ENCODE measurements around the gene PTGER1. TPM values are rescaled to one million over a fixed set of nuclear protein-coding genes. Genes with fewer than 3 reads are reported as not detected.

The PTGER1 gene
- total RNA-seq, 3 donors from 2014 or later = 0.41 to 1.2 (median 0.63) TPM

GRCh38 chr19:14437578-14438140, 37.5 kb downstream of the PTGER1 start:
- H3K4me3 ChIP-seq = no peak overlapping the region
- peaks cover 25% of the 10 kb centered on the region for H3K4me1 ChIP-seq (ENCODE audit: low read depth)
- H3K36me3 ChIP-seq (ENCODE audit: low read depth) = no peaks in the 10 kb centered on the region
- intact Hi-C loops (cut with DNase I, micrococcal nuclease) = no loop called here
- no peak for DNase-seq
- H3K9me3 ChIP-seq = no peaks in the 10 kb centered on the region
- TF ChIP-seq CTCF (IDR thresholded peaks at IDR 0.05) = no peak
- no peak for ATAC-seq

GRCh38 chr19:14435320-14436050, 39.7 kb downstream of the PTGER1 start:
- no peaks in the 10 kb centered on the region for H3K36me3 ChIP-seq (ENCODE audit: low read depth)
- intact Hi-C loops (cut with DNase I, micrococcal nuclease) = no loop called here
- H3K4me1 ChIP-seq (ENCODE audit: low read depth) = peaks cover 24% of the 10 kb centered on the region
- ATAC-seq = no peak
- H3K9me3 ChIP-seq = no peaks in the 10 kb centered on the region
- no peak for DNase-seq
- no peak overlapping the region for H3K4me3 ChIP-seq
- no peak for TF ChIP-seq CTCF (IDR thresholded peaks at IDR 0.05)

- Histone ChIP-seq H3K9me3 (no peaks in the 10 kb centered on the region), H3K36me3 (ENCODE audit: low read depth) (no peaks in the 10 kb centered on the region), H3K4me1 (ENCODE audit: low read depth) (peaks cover 18% of the 10 kb centered on the region), H3K4me3 (no peak overlapping the region)
- peak; percentile 33 to 79 (median 55) for DNase-seq
- intact Hi-C loops (cut with DNase I, micrococcal nuclease) = no loop called here
- TF ChIP-seq CTCF (IDR thresholded peaks at IDR 0.05) = no peak
- ATAC-seq = peak; percentile 66
Measured at GRCh38 chr19:14434543-14435319, 40.4 kb downstream of the PTGER1 start.

GRCh38 chr19:14433554-14434501, 41.3 kb downstream of the PTGER1 start:
- no peaks in the 10 kb centered on the region for H3K9me3 ChIP-seq
- intact Hi-C loops (cut with DNase I, micrococcal nuclease) = no loop called here
- DNase-seq (peak; percentile 80 to 82 (median 81)), ATAC-seq (peak; percentile 81)
- H3K4me3 ChIP-seq = peak overlapping the region; percentile 51
- TF ChIP-seq CTCF (IDR thresholded peaks at IDR 0.05) = no peak
- no peaks in the 10 kb centered on the region for H3K36me3 ChIP-seq (ENCODE audit: low read depth)
- H3K4me1 ChIP-seq (ENCODE audit: low read depth) = peaks cover 13% of the 10 kb centered on the region
